LNCAP (cell line): ENCODE results near the gene AACS.

Experiments
- CTCF ChIP-seq: fragments of 450-650 bp; IDR thresholded peaks from 2 replicates; pipeline ENCODE4 v1.5.1; 2017; ENCODE audit warnings: mild to moderate bottlenecking

AACS gene

GRCh38 chr12:125049093-125049458 lies 16.2 kb upstream of the AACS start:
- TF ChIP-seq CTCF, result no peak

- no peak for TF ChIP-seq CTCF
These were observed 14.8 kb upstream of the AACS start for GRCh38 chr12:125050446-125050845.

GRCh38 chr12:125050868-125051267 lies 14.4 kb upstream of the AACS start:
- TF ChIP-seq CTCF, result no peak

- no peak for TF ChIP-seq CTCF
These were observed 11.4 kb upstream of the AACS start for GRCh38 chr12:125053821-125054220.

- no peak for TF ChIP-seq CTCF
These were observed 9.6 kb upstream of the AACS start for GRCh38 chr12:125055591-125055990.

- TF ChIP-seq CTCF, result no peak
These were observed 8.9 kb upstream of the AACS start for GRCh38 chr12:125056306-125056705.

GRCh38 chr12:125057708-125058107 lies 7.5 kb upstream of the AACS start:
- no peak for TF ChIP-seq CTCF

- TF ChIP-seq CTCF, result no peak
These were observed 4.0 kb upstream of the AACS start for GRCh38 chr12:125061229-125061628.
